A673 (cell line): ENCODE data around the gene FAM118B. TPM values are rescaled to one million over a fixed set of nuclear protein-coding genes. Genes with fewer than 3 reads are reported as not detected.

ENCODE experiments used
- BruUV-seq: library from RNA; stranded (reverse); fragments of 400-500 nt; replicated peaks from 2 replicates; lab custom pipeline; 2021; lab: Mats Ljungman, UMichigan
- CTCF ChIA-PET: fragments of 300-600 bp; sonication (Branson Sonifier 250); formaldehyde crosslinking; loops from one replicate; lab custom pipeline; 2022; ENCODE audit warnings: antibody characterized with exemption; lab: Charles Lee
- POLR2A ChIA-PET: fragments of 300-600 bp; sonication (Branson Sonifier 250); formaldehyde crosslinking; loops from one replicate; lab custom pipeline; 2022; ENCODE audit warnings: antibody characterized with exemption; ENCODE audit not compliant: low non-redundant PET; lab: Charles Lee
- DNase-seq: peaks from one replicate; pipeline ENCODE4 v3.0.0-alpha.2; 2015; ENCODE audit warnings: low spot score
- H3K27ac ChIP-seq: fragments of 200-600 bp; sonication (generic); 2 replicates; pipeline ENCODE4 v1.5.1; 2016; ENCODE audit warnings: mixed run types, low read depth, mild to moderate bottlenecking, mixed read lengths, antibody characterized with exemption, low read length; ENCODE audit not compliant: poor library complexity, severe bottlenecking
- H3K27me3 ChIP-seq: fragments of 200-600 bp; sonication (generic); replicated peaks from 2 replicates; pipeline ENCODE4 v1.6.1; 2017; ENCODE audit warnings: mixed run types, low read depth, mild to moderate bottlenecking, mixed read lengths, antibody characterized with exemption, low read length; ENCODE audit not compliant: insufficient read depth, poor library complexity
- H3K36me3 ChIP-seq: fragments of 200-600 bp; sonication (generic); 2 replicates; pipeline ENCODE4 v1.6.1; 2016; ENCODE audit warnings: mixed run types, mild to moderate bottlenecking, mixed read lengths, antibody characterized with exemption, low read length; ENCODE audit not compliant: insufficient read depth, poor library complexity, severe bottlenecking
- H3K4me1 ChIP-seq: fragments of 200-600 bp; sonication (generic); 2 replicates; pipeline ENCODE4 v1.6.1; 2017; ENCODE audit warnings: mixed run types, mild to moderate bottlenecking, mixed read lengths, antibody characterized with exemption, low read length; ENCODE audit not compliant: insufficient read depth, poor library complexity, severe bottlenecking
- H3K4me3 ChIP-seq: fragments of 200-600 bp; sonication (generic); 2 replicates; pipeline ENCODE4 v1.5.1; 2016; ENCODE audit warnings: low read depth, mixed run types, mild to moderate bottlenecking, mixed read lengths, low read length; ENCODE audit not compliant: poor library complexity, severe bottlenecking
- H3K9me3 ChIP-seq: fragments of 200-600 bp; sonication (generic); 2 replicates; pipeline ENCODE4 v1.6.1; 2016; ENCODE audit warnings: mixed run types, low read depth, mild to moderate bottlenecking, mixed read lengths, antibody characterized with exemption, low read length; ENCODE audit not compliant: poor library complexity, severe bottlenecking
- CTCF ChIP-seq: fragments of 300-800, 200-600 bp; sonication (generic); conservative IDR thresholded peaks from 2 replicates; pipeline ENCODE4 v1.5.1; 2017; ENCODE audit warnings: low read depth, mild to moderate bottlenecking, antibody characterized with exemption, low read length, moderate library complexity, mixed read lengths
- EZH2 ChIP-seq: fragments of 200-600 bp; sonication (generic); IDR thresholded peaks from 2 replicates; pipeline ENCODE4 v1.6.1; 2017; ENCODE audit warnings: borderline replicate concordance, low read depth, mild to moderate bottlenecking, mixed read lengths, antibody characterized with exemption, low read length; ENCODE audit not compliant: poor library complexity, severe bottlenecking
- intact Hi-C: fragments of 100-400 bp; cut with micrococcal nuclease; formaldehyde crosslinking; loops from one replicate; pipeline ENCODE4 v1.10.0; 2022; ENCODE audit not compliant: unreplicated experiment
- total RNA-seq: library from RNA; stranded (reverse); gene quantifications from 2 replicates; pipeline ENCODE4 v1.2.3, GENCODE V29; 2021

FAM118B gene
- total RNA-seq, 1 experiment from 2014 or later = 34.8 TPM

DNA sequence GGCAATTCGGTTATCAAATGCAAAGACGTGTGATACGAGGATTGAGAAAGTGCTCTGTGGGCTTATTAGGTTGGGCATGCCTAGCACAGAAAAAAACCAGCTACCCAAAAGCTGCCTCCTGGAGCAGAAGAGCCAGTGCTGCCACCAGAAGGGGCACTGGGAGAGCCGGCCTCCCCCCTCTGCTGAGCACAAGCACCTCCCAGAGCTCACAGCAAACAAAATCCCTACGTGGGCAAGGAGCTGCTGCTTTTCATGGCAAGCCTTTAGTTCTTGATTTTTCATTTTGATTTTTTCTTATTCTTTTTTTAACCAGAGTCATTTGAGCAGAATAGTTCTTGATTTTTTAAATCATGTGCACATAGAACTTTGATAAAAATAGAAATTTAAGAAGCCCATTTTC lies 12.9 kb upstream of the FAM118B start:
- Histone ChIP-seq H3K9me3 (no peaks in the 10 kb centered on the region), H3K27me3 (no peaks in the 10 kb centered on the region), H3K27ac (no peak overlapping the region), H3K36me3 (peaks cover 70% of the 10 kb centered on the region), H3K4me3 (no peak overlapping the region), H3K4me1 (no peaks in the 10 kb centered on the region)
- intact Hi-C loops = no loop called here
- TF ChIP-seq CTCF = no peak
- no peak for TF ChIP-seq EZH2
- DNase-seq = no peak
- BruUV-seq = no TSS peak
- CTCF ChIA-PET = no interaction called here
- POLR2A ChIA-PET = no interaction called here

DNA sequence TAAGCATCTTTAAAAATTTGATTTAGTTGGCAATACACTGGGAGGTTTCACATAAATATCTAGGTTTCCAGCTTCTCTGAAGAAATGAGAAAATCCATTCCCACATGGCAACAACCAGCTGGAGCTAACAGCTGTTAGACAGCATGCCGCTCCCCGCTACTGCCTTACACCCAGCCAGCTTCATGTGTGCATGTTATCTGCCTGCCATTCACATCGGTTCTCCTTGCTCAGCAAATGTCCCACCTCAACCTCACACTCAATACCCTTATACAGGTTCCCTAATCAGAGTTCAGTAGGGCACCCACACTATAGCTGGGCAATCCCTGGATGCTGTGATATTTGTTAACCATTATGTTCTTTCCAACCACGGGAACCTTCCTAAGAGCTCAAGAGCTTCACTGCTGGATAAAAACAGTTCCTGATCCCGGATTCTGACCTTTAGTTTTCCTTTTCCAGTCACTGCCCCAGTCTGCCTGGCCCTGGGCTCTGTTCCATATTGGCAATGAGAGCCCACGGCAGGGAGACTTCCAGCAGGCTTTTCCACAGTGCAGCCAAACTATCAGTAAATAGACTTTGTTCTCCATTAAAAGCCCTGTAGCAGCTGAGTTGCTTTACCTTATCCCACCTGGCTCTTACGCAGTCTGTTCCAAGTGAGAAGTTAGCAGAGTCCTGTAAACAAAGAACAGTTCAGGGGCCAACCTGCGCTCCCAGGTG lies 8.8 kb upstream of the FAM118B start:
- BruUV-seq = no TSS peak
- TF ChIP-seq EZH2 (no peak), CTCF (no peak)
- no peak for DNase-seq
- ChIA-PET CTCF (no interaction called here), POLR2A (no interaction called here)
- Histone ChIP-seq H3K27ac (no peak overlapping the region), H3K4me1 (no peaks in the 10 kb centered on the region), H3K27me3 (no peaks in the 10 kb centered on the region), H3K4me3 (no peak overlapping the region), H3K36me3 (peaks cover 92% of the 10 kb centered on the region), H3K9me3 (no peaks in the 10 kb centered on the region)
- intact Hi-C loops = no loop called here

- Histone ChIP-seq H3K27me3 (no peaks in the 10 kb centered on the region), H3K27ac (no peak overlapping the region), H3K4me3 (no peak overlapping the region), H3K4me1 (peaks cover 2% of the 10 kb centered on the region), H3K9me3 (no peaks in the 10 kb centered on the region), H3K36me3 (peaks cover 92% of the 10 kb centered on the region)
- no peak for DNase-seq
- TF ChIP-seq EZH2 (no peak), CTCF (no peak)
- intact Hi-C loops = no loop called here
- BruUV-seq = no TSS peak
- ChIA-PET CTCF (no interaction called here), POLR2A (no interaction called here)
Measured at GRCh38 chr11:126205359-126205758, 6.2 kb upstream of the FAM118B start.
